Neutrophil (primary cell): ENCODE results near the gene TMEM258.

Experiments used
- H3K27ac ChIP-seq: fragments of 200-600 bp; sonication (generic); 2 replicates; pipeline ENCODE4 v1.5.1; 2016; ENCODE audit warnings: mild to moderate bottlenecking, moderate library complexity
- H3K27me3 ChIP-seq: fragments of 200-600 bp; sonication (generic); 2 replicates; pipeline ENCODE4 v1.6.0; 2016; ENCODE audit warnings: mild to moderate bottlenecking
- H3K36me3 ChIP-seq: fragments of 200-600 bp; sonication (generic); 2 replicates; pipeline ENCODE4 v1.5.1; 2017
- H3K4me1 ChIP-seq, 2 experiments: fragments of 200-600 bp in 1 of 2; sonication (generic) in 1 of 2; 1 replicate in 1 of 2; 2 replicates in 1 of 2; pipeline versions ENCODE4 v1.5.1 to v1.6.1; 2013 to 2016; ENCODE audit warnings: low read depth in 1 of 2, low read length in 1 of 2, mild to moderate bottlenecking in 1 of 2, moderate library complexity in 1 of 2; ENCODE audit not compliant: control insufficient read depth in 1 of 2, insufficient read depth in 1 of 2
- H3K4me3 ChIP-seq, 2 experiments: fragments of 200-600 bp in 1 of 2; sonication (generic) in 1 of 2; 1 replicate in 1 of 2; 2 replicates in 1 of 2; pipeline ENCODE4 v1.5.1; 2013 to 2016; ENCODE audit warnings: low read depth in 1 of 2, low read length in 1 of 2, mild to moderate bottlenecking in 1 of 2, moderate library complexity in 1 of 2
- H3K9me3 ChIP-seq: fragments of 200-600 bp; sonication (generic); 2 replicates; pipeline ENCODE4 v1.5.1; 2016
- CTCF ChIP-seq: fragments of 200-600 bp; sonication (generic); IDR thresholded peaks from 2 replicates; pipeline ENCODE4 v1.5.1; 2016; ENCODE audit warnings: antibody characterized with exemption

Gene TMEM258

GRCh38 chr11:61756147-61756451 lies 36.3 kb downstream of the TMEM258 start:
- no peak overlapping the region for H3K27ac ChIP-seq
- H3K9me3 ChIP-seq = no peaks in the 10 kb centered on the region
- H3K4me3 ChIP-seq = no peak overlapping the region
- no peak for TF ChIP-seq CTCF
- peaks cover 38% of the 10 kb centered on the region for H3K27me3 ChIP-seq
- no peaks in the 10 kb centered on the region for H3K36me3 ChIP-seq
- peaks cover 0 to 4% of the 10 kb centered on the region in 2 experiments for H3K4me1 ChIP-seq

GRCh38 chr11:61754534-61755482 lies 37.6 kb downstream of the TMEM258 start:
- no peak for TF ChIP-seq CTCF
- Histone ChIP-seq H3K36me3 (no peaks in the 10 kb centered on the region), H3K9me3 (no peaks in the 10 kb centered on the region), H3K27ac (no peak overlapping the region), H3K4me3 (no peak overlapping the region), H3K27me3 (peaks cover 50% of the 10 kb centered on the region), H3K4me1 (peaks cover 0 to 4% of the 10 kb centered on the region in 2 experiments)

- H3K9me3 ChIP-seq = no peaks in the 10 kb centered on the region
- H3K36me3 ChIP-seq = no peaks in the 10 kb centered on the region
- H3K27ac ChIP-seq = no peak overlapping the region
- no peak for TF ChIP-seq CTCF
- peaks cover 0 to 4% of the 10 kb centered on the region in 2 experiments for H3K4me1 ChIP-seq
- no peak overlapping the region for H3K4me3 ChIP-seq
- peaks cover 62% of the 10 kb centered on the region for H3K27me3 ChIP-seq
Observed at GRCh38 chr11:61753672-61754071, 38.7 kb downstream of the TMEM258 start.

- no peaks in the 10 kb centered on the region for H3K9me3 ChIP-seq
Observed at GRCh38 chr11:61752925-61753521, 39.4 kb downstream of the TMEM258 start.

More at GRCh38 chr11:61752925-61753521, 39.4 kb downstream of the TMEM258 start:
- no peak for TF ChIP-seq CTCF
- H3K4me1 ChIP-seq = peaks cover 0 to 4% of the 10 kb centered on the region in 2 experiments
- H3K27ac ChIP-seq = no peak overlapping the region
- no peak overlapping the region for H3K4me3 ChIP-seq
- no peaks in the 10 kb centered on the region for H3K36me3 ChIP-seq
- H3K27me3 ChIP-seq = peaks cover 68% of the 10 kb centered on the region
